Keratinocyte (primary cell): ENCODE measurements around the gene CDC14A. TPM values are rescaled to one million over a fixed set of nuclear protein-coding genes. Genes with fewer than 3 reads are reported as not detected.

Experiments
- DNase-seq: peaks from one replicate; pipeline ENCODE4 v3.0.0-alpha.2; 2011; ENCODE audit warnings: low read depth, missing footprints, low spot score
- FAIRE-seq: peaks from 2 replicates; lab custom pipeline; 2011; peaks lifted over from hg19 to GRCh38; lab: Jason Lieb, UNC
- H2AFZ ChIP-seq: 2 replicates; pipeline ENCODE4 v1.6.0; 2012; ENCODE audit warnings: low read length, control low read depth, inconsistent platforms; ENCODE audit not compliant: control insufficient read depth
- H3K27ac ChIP-seq: 2 replicates; pipeline ENCODE4 v1.5.1; 2011; ENCODE audit warnings: low read length; ENCODE audit not compliant: control insufficient read depth, insufficient read depth
- H3K27me3 ChIP-seq: 3 replicates; pipeline ENCODE4 v1.6.0; 2011; ENCODE audit warnings: low read length; ENCODE audit not compliant: control insufficient read depth, insufficient read depth; ENCODE audit errors: extremely low read depth
- H3K36me3 ChIP-seq, 2 experiments: 2 replicates in 1 of 2; 3 replicates in 1 of 2; pipeline ENCODE4 v1.5.1; 2011; ENCODE audit warnings: low read length in 2 of 2, mild to moderate bottlenecking in 1 of 2; ENCODE audit not compliant: control insufficient read depth in 2 of 2, insufficient read depth in 2 of 2; ENCODE audit errors: extremely low read depth in 1 of 2
- H3K4me1 ChIP-seq: 3 replicates; pipeline ENCODE4 v1.5.1; 2011; ENCODE audit warnings: low read length; ENCODE audit not compliant: control insufficient read depth, insufficient read depth; ENCODE audit errors: extremely low read depth
- H3K4me2 ChIP-seq: 3 replicates; pipeline ENCODE4 v1.6.0; 2011; ENCODE audit warnings: low read depth, low read length; ENCODE audit not compliant: control insufficient read depth, insufficient read depth; ENCODE audit errors: extremely low read depth
- H3K4me3 ChIP-seq, 3 experiments: fragments of 200-600 bp in 1 of 3; sonication (generic) in 1 of 3; 2 replicates in 2 of 3; 3 replicates in 1 of 3; pipeline ENCODE4 v1.5.1; 2011 to 2016; ENCODE audit warnings: low read length in 3 of 3, mild to moderate bottlenecking in 3 of 3, control low read depth in 2 of 3, inconsistent platforms in 1 of 3, low read depth in 1 of 3, mixed read lengths in 1 of 3, mixed run types in 1 of 3, moderate library complexity in 1 of 3; ENCODE audit not compliant: control insufficient read depth in 2 of 3, insufficient read depth in 2 of 3; ENCODE audit errors: extremely low read depth in 1 of 3
- H3K79me2 ChIP-seq: 2 replicates; pipeline ENCODE4 v1.6.0; 2012; ENCODE audit warnings: low read length; ENCODE audit not compliant: control insufficient read depth, insufficient read depth
- H3K9ac ChIP-seq: 3 replicates; pipeline ENCODE4 v1.6.0; 2011; ENCODE audit warnings: low read length; ENCODE audit not compliant: control insufficient read depth, insufficient read depth; ENCODE audit errors: extremely low read depth
- H3K9me1 ChIP-seq: 3 replicates; pipeline ENCODE4 v1.6.0; 2011; ENCODE audit warnings: low read length; ENCODE audit not compliant: control insufficient read depth, insufficient read depth; ENCODE audit errors: extremely low read depth
- H3K9me3 ChIP-seq: 2 replicates; pipeline ENCODE4 v1.5.1; 2012; ENCODE audit warnings: low read depth, low read length; ENCODE audit not compliant: control insufficient read depth
- H4K20me1 ChIP-seq: 3 replicates; pipeline ENCODE4 v1.6.0; 2011; ENCODE audit warnings: low read length; ENCODE audit not compliant: control insufficient read depth, insufficient read depth; ENCODE audit errors: extremely low read depth
- CTCF ChIP-seq, 3 experiments: IDR thresholded peaks in 1 of 3; conservative IDR thresholded peaks in 1 of 3; optimal IDR thresholded peaks in 1 of 3; 2 replicates in 2 of 3; 3 replicates in 1 of 3; pipeline versions ENCODE3 to v1.5.1; 2011; ENCODE audit warnings: low read length in 3 of 3, mild to moderate bottlenecking in 3 of 3, moderate library complexity in 2 of 3, control low read depth in 1 of 3, inconsistent platforms in 1 of 3; ENCODE audit not compliant: insufficient read depth in 2 of 3; ENCODE audit errors: extremely low read depth in 1 of 3
- EZH2 ChIP-seq: IDR thresholded peaks from one replicate; pipeline ENCODE4 v1.6.1; 2012; ENCODE audit warnings: inconsistent platforms, mild to moderate bottlenecking, low read length, moderate library complexity
- dilution Hi-C: fragments of 300-500 bp; cut with MboI; formaldehyde crosslinking; loops from one replicate; pipeline ENCODE4 v1.7.0; 2020; ENCODE audit warnings: low sequenced_read_pairs; ENCODE audit not compliant: extremely low pct_ligation_motif_present
- polyA plus RNA-seq, 5 experiments: library from polyadenylated mRNA; depleted of rRNA in 3 of 5; stranded (reverse) in 3 of 5; stranded (forward) in 1 of 5; unstranded in 1 of 5; fragments of >200 nt; gene quantifications; 1 replicate in 1 of 5; 2 replicates in 3 of 5; 3 replicates in 1 of 5; pipeline versions ENCODE4 v1.2.1 to v1.2.3, GENCODE V29; 2011 to 2012; ENCODE audit warnings: missing spikeins in 2 of 5, low read depth in 1 of 5, low replicate concordance in 1 of 5

The CDC14A gene
- polyA plus RNA-seq, 1 donor (not counting 4 experiments of a cell fraction or from before 2014, with no cell fraction given), result 2.2 TPM

- FAIRE-seq, result no peak
- no peaks in the 10 kb centered on the region for H4K20me1 ChIP-seq
These were observed 48.1 kb upstream of the CDC14A start for GRCh38 chr1:100304227-100304626.

GRCh38 chr1:100304921-100305320 is 47.4 kb upstream of the CDC14A start:
- FAIRE-seq (no peak), DNase-seq (no peak)
- Histone ChIP-seq H3K9me1 (no peaks in the 10 kb centered on the region), H3K4me3 (no peak overlapping the region), H3K4me2 (no peak overlapping the region), H3K9ac (no peak overlapping the region), H3K79me2 (no peaks in the 10 kb centered on the region), H3K9me3 (no peaks in the 10 kb centered on the region), H3K27ac (no peak overlapping the region), H4K20me1 (no peaks in the 10 kb centered on the region), H3K36me3 (no peaks in the 10 kb centered on the region), H2AFZ (no peak overlapping the region), H3K27me3 (no peaks in the 10 kb centered on the region), H3K4me1 (no peaks in the 10 kb centered on the region)
- TF ChIP-seq EZH2 (no peak), CTCF (optimal IDR thresholded peaks at IDR 0.05 in 1 of 3, IDR thresholded peaks at IDR 0.05 in 1 of 3, conservative IDR thresholded peaks at IDR 0.05 in 1 of 3; ENCODE audit: extremely low read depth in 1 of 3, insufficient read depth in 2 of 3, low read length in 3 of 3) (no peak)
- dilution Hi-C loops, result no loop called here

More at GRCh38 chr1:100304227-100304626, 48.1 kb upstream of the CDC14A start:
- no peaks in the 10 kb centered on the region for H3K4me1 ChIP-seq
- H3K27me3 ChIP-seq, result no peaks in the 10 kb centered on the region
- H3K9ac ChIP-seq, result no peak overlapping the region
- no peak overlapping the region for H2AFZ ChIP-seq
- no peaks in the 10 kb centered on the region for H3K9me1 ChIP-seq
- no peak overlapping the region for H3K27ac ChIP-seq
- dilution Hi-C loops, result no loop called here
- no peak for DNase-seq
- no peak overlapping the region for H3K4me3 ChIP-seq
- H3K79me2 ChIP-seq, result no peaks in the 10 kb centered on the region
- no peaks in the 10 kb centered on the region for H3K36me3 ChIP-seq
- H3K9me3 ChIP-seq, result no peaks in the 10 kb centered on the region
- H3K4me2 ChIP-seq, result no peak overlapping the region
- TF ChIP-seq CTCF (optimal IDR thresholded peaks at IDR 0.05 in 1 of 3, IDR thresholded peaks at IDR 0.05 in 1 of 3, conservative IDR thresholded peaks at IDR 0.05 in 1 of 3; ENCODE audit: extremely low read depth in 1 of 3, insufficient read depth in 2 of 3, low read length in 3 of 3) (no peak), EZH2 (no peak)
